Neural cell (in vitro differentiated cells): Measurements from ENCODE around the gene TMOD4.

Source experiments
- EP300 ChIP-seq: fragments of 450-650 bp; conservative IDR thresholded peaks from 2 replicates; pipeline ENCODE4 v1.6.1; 2014; ENCODE audit warnings: antibody characterized with exemption, mild to moderate bottlenecking, moderate library complexity; ENCODE audit not compliant: poor library complexity, severe bottlenecking
- EZH2 ChIP-seq: fragments of 200-600, 300-800 bp; shearing (Covaris generic), sonication (generic); IDR thresholded peaks from 2 replicates; pipeline ENCODE4 v1.6.1; 2014; ENCODE audit warnings: antibody characterized with exemption, low read length, borderline replicate concordance, mild to moderate bottlenecking; ENCODE audit not compliant: insufficient read depth, poor library complexity, severe bottlenecking
- POLR2AphosphoS5 ChIP-seq: IDR thresholded peaks from 2 replicates; pipeline ENCODE4 v1.6.1; 2012
- TAF1 ChIP-seq: IDR thresholded peaks from 2 replicates; pipeline ENCODE4 v1.6.1; 2012; ENCODE audit warnings: low read depth
- TF ChIP-seq, protein P1 (sequence below): fragments of 450-650 bp; IDR thresholded peaks from 2 replicates; pipeline ENCODE4 v1.5.1; 2014; ENCODE audit warnings: antibody characterized with exemption, mild to moderate bottlenecking, moderate library complexity; ENCODE audit not compliant: poor library complexity, severe bottlenecking
- TF ChIP-seq, protein P2 (sequence below): IDR thresholded peaks from 2 replicates; pipeline ENCODE4 v1.6.1; 2012; ENCODE audit warnings: borderline replicate concordance

DNA sequence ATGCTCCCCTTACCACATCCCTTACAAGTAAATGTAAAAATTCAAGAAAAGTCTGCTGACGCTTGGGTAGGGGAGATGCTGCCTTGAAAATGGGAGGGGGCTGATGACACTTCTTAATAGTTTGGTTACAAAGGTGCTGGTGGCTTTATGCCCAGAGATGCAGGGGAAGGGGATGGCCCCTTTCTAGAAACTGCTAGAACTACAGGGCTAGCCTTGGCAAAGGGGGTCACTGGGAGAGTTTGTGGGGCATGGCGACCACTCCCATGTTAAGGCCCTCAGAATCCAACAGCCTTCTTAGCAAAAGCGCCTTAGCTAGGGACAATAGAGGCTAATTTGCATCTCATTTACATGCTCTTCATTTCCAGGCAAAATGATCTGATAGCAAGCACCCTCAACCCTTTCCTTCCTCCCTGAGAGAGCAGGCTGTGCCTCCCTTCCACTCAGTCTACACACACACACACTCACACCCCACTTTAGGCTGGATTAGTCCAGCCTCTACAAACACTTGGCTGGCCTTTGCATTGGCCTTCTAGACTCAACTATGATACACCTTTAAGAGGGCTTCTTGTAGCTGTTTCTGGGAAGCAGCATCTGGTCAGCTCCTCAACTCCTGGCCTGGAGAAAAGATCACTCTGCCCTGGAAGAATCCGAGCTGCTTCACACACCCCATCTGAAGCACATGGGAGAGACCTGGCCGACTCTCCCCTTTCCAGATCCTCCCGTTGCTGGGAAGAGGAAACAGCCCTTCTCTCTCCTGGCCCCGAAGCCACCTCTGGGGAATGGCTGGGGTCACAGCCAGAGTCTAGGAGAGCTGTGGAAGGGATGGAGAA lies 31.1 kb downstream of the TMOD4 start:
- TF ChIP-seq, protein P1, sequence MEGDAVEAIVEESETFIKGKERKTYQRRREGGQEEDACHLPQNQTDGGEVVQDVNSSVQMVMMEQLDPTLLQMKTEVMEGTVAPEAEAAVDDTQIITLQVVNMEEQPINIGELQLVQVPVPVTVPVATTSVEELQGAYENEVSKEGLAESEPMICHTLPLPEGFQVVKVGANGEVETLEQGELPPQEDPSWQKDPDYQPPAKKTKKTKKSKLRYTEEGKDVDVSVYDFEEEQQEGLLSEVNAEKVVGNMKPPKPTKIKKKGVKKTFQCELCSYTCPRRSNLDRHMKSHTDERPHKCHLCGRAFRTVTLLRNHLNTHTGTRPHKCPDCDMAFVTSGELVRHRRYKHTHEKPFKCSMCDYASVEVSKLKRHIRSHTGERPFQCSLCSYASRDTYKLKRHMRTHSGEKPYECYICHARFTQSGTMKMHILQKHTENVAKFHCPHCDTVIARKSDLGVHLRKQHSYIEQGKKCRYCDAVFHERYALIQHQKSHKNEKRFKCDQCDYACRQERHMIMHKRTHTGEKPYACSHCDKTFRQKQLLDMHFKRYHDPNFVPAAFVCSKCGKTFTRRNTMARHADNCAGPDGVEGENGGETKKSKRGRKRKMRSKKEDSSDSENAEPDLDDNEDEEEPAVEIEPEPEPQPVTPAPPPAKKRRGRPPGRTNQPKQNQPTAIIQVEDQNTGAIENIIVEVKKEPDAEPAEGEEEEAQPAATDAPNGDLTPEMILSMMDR = no peak
- TF ChIP-seq, protein P2, sequence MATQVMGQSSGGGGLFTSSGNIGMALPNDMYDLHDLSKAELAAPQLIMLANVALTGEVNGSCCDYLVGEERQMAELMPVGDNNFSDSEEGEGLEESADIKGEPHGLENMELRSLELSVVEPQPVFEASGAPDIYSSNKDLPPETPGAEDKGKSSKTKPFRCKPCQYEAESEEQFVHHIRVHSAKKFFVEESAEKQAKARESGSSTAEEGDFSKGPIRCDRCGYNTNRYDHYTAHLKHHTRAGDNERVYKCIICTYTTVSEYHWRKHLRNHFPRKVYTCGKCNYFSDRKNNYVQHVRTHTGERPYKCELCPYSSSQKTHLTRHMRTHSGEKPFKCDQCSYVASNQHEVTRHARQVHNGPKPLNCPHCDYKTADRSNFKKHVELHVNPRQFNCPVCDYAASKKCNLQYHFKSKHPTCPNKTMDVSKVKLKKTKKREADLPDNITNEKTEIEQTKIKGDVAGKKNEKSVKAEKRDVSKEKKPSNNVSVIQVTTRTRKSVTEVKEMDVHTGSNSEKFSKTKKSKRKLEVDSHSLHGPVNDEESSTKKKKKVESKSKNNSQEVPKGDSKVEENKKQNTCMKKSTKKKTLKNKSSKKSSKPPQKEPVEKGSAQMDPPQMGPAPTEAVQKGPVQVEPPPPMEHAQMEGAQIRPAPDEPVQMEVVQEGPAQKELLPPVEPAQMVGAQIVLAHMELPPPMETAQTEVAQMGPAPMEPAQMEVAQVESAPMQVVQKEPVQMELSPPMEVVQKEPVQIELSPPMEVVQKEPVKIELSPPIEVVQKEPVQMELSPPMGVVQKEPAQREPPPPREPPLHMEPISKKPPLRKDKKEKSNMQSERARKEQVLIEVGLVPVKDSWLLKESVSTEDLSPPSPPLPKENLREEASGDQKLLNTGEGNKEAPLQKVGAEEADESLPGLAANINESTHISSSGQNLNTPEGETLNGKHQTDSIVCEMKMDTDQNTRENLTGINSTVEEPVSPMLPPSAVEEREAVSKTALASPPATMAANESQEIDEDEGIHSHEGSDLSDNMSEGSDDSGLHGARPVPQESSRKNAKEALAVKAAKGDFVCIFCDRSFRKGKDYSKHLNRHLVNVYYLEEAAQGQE = no peak
- TF ChIP-seq EZH2 (no peak), POLR2AphosphoS5 (no peak), EP300 (no peak), TAF1 (no peak)
